HEK293 (cell line): ENCODE results near the gene TRIM26.

ENCODE experiments used
- RBAK ChIP-seq: fragments of 450-650 bp; formaldehyde crosslinking; IDR thresholded peaks from 2 replicates; pipeline ENCODE4 v1.5.1; 2016; ENCODE audit warnings: missing biosample characterization, missing genetic modification characterization
- SCRT2 ChIP-seq: fragments of 450-650 bp; formaldehyde crosslinking; IDR thresholded peaks from 2 replicates; pipeline ENCODE4 v1.5.1; 2016; ENCODE audit warnings: missing biosample characterization, missing genetic modification characterization
- SETDB1 ChIP-seq: IDR thresholded peaks from one replicate; pipeline ENCODE4 v1.6.1; 2017; ENCODE audit warnings: mild to moderate bottlenecking, low read length, moderate library complexity, mixed read lengths; ENCODE audit not compliant: insufficient read length
- ZBTB20 ChIP-seq: fragments of 450-650 bp; formaldehyde crosslinking; IDR thresholded peaks from 2 replicates; pipeline ENCODE4 v1.5.1; 2016; ENCODE audit warnings: missing biosample characterization, missing genetic modification characterization
- ZBTB48 ChIP-seq: fragments of 450-650 bp; formaldehyde crosslinking; IDR thresholded peaks from 2 replicates; pipeline ENCODE4 v1.5.1; 2016; ENCODE audit warnings: missing biosample characterization, missing genetic modification characterization
- ZFP3 ChIP-seq: fragments of 450-650 bp; formaldehyde crosslinking; IDR thresholded peaks from 2 replicates; pipeline ENCODE4 v1.5.1; 2016; ENCODE audit warnings: low read depth, missing biosample characterization, missing genetic modification characterization
- ZFP37 ChIP-seq: fragments of 450-650 bp; formaldehyde crosslinking; IDR thresholded peaks from 2 replicates; pipeline ENCODE4 v1.5.1; 2016; ENCODE audit warnings: missing biosample characterization, missing genetic modification characterization
- ZNF174 ChIP-seq: fragments of 450-650 bp; formaldehyde crosslinking; IDR thresholded peaks from 2 replicates; pipeline ENCODE4 v1.5.0; 2017; ENCODE audit warnings: missing biosample characterization, mild to moderate bottlenecking, missing genetic modification characterization
- ZNF175 ChIP-seq: fragments of 450-650 bp; formaldehyde crosslinking; IDR thresholded peaks from 2 replicates; pipeline ENCODE4 v1.5.1; 2016; ENCODE audit warnings: missing biosample characterization, missing genetic modification characterization
- ZNF248 ChIP-seq: fragments of 450-650 bp; formaldehyde crosslinking; IDR thresholded peaks from 2 replicates; pipeline ENCODE4 v1.5.1; 2017; ENCODE audit warnings: missing biosample characterization, missing genetic modification characterization
- ZNF394 ChIP-seq: fragments of 450-650 bp; formaldehyde crosslinking; IDR thresholded peaks from 2 replicates; pipeline ENCODE4 v1.5.1; 2016; ENCODE audit warnings: missing biosample characterization, missing genetic modification characterization, mild to moderate bottlenecking, moderate library complexity, borderline replicate concordance
- ZNF473 ChIP-seq: fragments of 450-650 bp; formaldehyde crosslinking; IDR thresholded peaks from 2 replicates; pipeline ENCODE4 v1.5.1; 2017; ENCODE audit warnings: missing biosample characterization, missing genetic modification characterization
- ZNF514 ChIP-seq: fragments of 450-650 bp; formaldehyde crosslinking; IDR thresholded peaks from 2 replicates; pipeline ENCODE4 v1.5.1; 2016; ENCODE audit warnings: missing biosample characterization, missing genetic modification characterization
- ZNF530 ChIP-seq: fragments of 450-650 bp; formaldehyde crosslinking; IDR thresholded peaks from 2 replicates; pipeline ENCODE4 v1.5.1; 2016; ENCODE audit warnings: low read depth, missing biosample characterization, missing genetic modification characterization
- ZNF548 ChIP-seq: fragments of 450-650 bp; formaldehyde crosslinking; IDR thresholded peaks from 2 replicates; pipeline ENCODE4 v1.5.1; 2016; ENCODE audit warnings: missing biosample characterization, missing genetic modification characterization
- ZNF558 ChIP-seq: fragments of 450-650 bp; formaldehyde crosslinking; IDR thresholded peaks from 2 replicates; pipeline ENCODE4 v1.5.1; 2016; ENCODE audit warnings: missing biosample characterization, missing genetic modification characterization
- ZNF654 ChIP-seq: fragments of 450-650 bp; formaldehyde crosslinking; IDR thresholded peaks from 2 replicates; pipeline ENCODE4 v1.5.1; 2016; ENCODE audit warnings: low read depth, missing biosample characterization, missing genetic modification characterization
- ZNF664 ChIP-seq: fragments of 450-650 bp; formaldehyde crosslinking; IDR thresholded peaks from 2 replicates; pipeline ENCODE4 v1.5.1; 2016; ENCODE audit warnings: missing biosample characterization, missing genetic modification characterization
- ZSCAN23 ChIP-seq: fragments of 450-650 bp; formaldehyde crosslinking; IDR thresholded peaks from 2 replicates; pipeline ENCODE4 v1.5.1; 2016; ENCODE audit warnings: missing biosample characterization, missing genetic modification characterization
- TF ChIP-seq, protein P1 (sequence below): fragments of 450-650 bp; formaldehyde crosslinking; IDR thresholded peaks from 2 replicates; pipeline ENCODE4 v1.5.1; 2016; ENCODE audit warnings: missing biosample characterization, missing genetic modification characterization
- TF ChIP-seq, protein P2 (sequence below): fragments of 450-650 bp; formaldehyde crosslinking; IDR thresholded peaks from 2 replicates; pipeline ENCODE4 v1.5.1; 2016; ENCODE audit warnings: missing biosample characterization, missing genetic modification characterization
- TF ChIP-seq, protein P3 (sequence below): fragments of 450-650 bp; IDR thresholded peaks from 2 replicates; pipeline ENCODE4 v1.5.1; 2018; ENCODE audit warnings: missing biosample characterization, mild to moderate bottlenecking, missing genetic modification characterization
- TF ChIP-seq, protein P4 (sequence below): fragments of 450-650 bp; formaldehyde crosslinking; conservative IDR thresholded peaks from 2 replicates; pipeline ENCODE4 v1.5.1; 2016; ENCODE audit warnings: low read depth, missing biosample characterization, missing genetic modification characterization
- TF ChIP-seq, protein P5 (sequence below): fragments of 450-650 bp; formaldehyde crosslinking; IDR thresholded peaks from 2 replicates; pipeline ENCODE4 v1.5.1; 2016; ENCODE audit warnings: missing biosample characterization, missing genetic modification characterization, borderline replicate concordance
- TF ChIP-seq, protein P6 (sequence below): fragments of 450-650 bp; formaldehyde crosslinking; IDR thresholded peaks from 2 replicates; pipeline ENCODE4; 2016; ENCODE audit warnings: missing biosample characterization, missing genetic modification characterization

TRIM26 gene

DNA sequence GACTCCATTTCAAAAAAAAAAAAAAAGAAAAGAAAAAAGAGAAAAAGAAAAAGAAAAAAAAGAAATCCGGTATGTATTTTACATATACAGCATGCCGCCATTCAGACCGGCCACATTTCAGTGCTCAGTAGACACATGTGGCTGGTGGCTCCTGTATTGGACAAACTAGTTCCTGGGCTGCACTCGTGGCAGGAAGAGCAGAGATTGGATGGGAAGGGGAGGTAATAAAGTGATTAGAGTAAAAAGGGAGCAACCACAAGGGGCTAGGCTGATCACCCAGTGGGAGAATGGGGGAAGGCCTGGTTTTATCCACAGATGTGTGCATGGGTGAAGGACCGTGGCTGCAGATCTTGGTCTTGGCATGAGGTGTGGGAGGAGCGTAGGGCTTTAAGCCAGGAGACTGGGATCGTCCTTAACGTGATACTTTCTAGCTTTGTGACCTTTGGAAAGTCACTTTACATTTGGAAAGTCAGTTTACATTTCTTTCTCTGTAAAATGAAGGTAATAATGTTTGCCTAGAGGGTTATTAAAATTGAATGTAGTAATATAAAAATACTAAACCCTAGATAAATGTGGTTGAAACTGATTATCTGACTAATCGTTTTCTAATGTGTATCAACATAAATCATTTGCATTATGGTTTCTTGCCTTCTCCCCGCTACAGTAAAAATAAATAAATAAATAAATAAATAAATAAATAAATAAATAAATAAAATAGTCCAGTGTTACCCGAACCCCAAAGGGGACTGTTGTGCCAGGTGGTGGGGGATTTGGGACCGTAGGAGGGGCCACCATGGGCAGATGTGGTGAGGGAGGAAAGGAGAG is 50.7 kb downstream of the TRIM26 start (continued):
- TF ChIP-seq ZNF394 (tag by site-specific recombination) (peak; percentile 100), ZNF548 (tag by site-specific recombination) (peak; percentile 10; the same call in 1 of the 2 replicates), RBAK (peak; percentile 89), ZNF174 (tag by site-specific recombination) (no peak), ZNF654 (peak; percentile 64), ZNF664 (tag by site-specific recombination) (peak; percentile 96), ZNF473 (no peak), ZNF248 (no peak), ZNF558 (tag by site-specific recombination) (peak; percentile 94), ZNF530 (peak; percentile 86), ZSCAN23 (tag by site-specific recombination) (0 out of 2 replicates have a peak, but pooled peaks have one; percentile 22), ZNF175 (no peak), ZBTB20 (tag by site-specific recombination) (no peak), SETDB1 (no peak), ZFP3 (tag by site-specific recombination) (peak; percentile 70; the same call in 1 of the 2 replicates), ZFP37 (tag by site-specific recombination) (peak; percentile 99), ZNF514 (peak; percentile 83; the same call in 1 of the 2 replicates), SCRT2 (peak; percentile 39; the same call in 1 of the 2 replicates), ZBTB48 (no peak)
- TF ChIP-seq, protein P1, sequence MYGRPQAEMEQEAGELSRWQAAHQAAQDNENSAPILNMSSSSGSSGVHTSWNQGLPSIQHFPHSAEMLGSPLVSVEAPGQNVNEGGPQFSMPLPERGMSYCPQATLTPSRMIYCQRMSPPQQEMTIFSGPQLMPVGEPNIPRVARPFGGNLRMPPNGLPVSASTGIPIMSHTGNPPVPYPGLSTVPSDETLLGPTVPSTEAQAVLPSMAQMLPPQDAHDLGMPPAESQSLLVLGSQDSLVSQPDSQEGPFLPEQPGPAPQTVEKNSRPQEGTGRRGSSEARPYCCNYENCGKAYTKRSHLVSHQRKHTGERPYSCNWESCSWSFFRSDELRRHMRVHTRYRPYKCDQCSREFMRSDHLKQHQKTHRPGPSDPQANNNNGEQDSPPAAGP (tag by site-specific recombination) = no peak
- TF ChIP-seq, protein P2, sequence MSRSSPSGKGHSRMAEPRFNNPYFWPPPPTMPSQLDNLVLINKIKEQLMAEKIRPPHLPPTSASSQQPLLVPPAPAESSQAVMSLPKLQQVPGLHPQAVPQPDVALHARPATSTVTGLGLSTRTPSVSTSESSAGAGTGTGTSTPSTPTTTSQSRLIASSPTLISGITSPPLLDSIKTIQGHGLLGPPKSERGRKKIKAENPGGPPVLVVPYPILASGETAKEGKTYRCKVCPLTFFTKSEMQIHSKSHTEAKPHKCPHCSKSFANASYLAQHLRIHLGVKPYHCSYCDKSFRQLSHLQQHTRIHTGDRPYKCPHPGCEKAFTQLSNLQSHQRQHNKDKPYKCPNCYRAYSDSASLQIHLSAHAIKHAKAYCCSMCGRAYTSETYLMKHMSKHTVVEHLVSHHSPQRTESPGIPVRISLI (tag by site-specific recombination) = 0 out of 2 replicates have a peak, but pooled peaks have one; percentile 45
- TF ChIP-seq, protein P3, sequence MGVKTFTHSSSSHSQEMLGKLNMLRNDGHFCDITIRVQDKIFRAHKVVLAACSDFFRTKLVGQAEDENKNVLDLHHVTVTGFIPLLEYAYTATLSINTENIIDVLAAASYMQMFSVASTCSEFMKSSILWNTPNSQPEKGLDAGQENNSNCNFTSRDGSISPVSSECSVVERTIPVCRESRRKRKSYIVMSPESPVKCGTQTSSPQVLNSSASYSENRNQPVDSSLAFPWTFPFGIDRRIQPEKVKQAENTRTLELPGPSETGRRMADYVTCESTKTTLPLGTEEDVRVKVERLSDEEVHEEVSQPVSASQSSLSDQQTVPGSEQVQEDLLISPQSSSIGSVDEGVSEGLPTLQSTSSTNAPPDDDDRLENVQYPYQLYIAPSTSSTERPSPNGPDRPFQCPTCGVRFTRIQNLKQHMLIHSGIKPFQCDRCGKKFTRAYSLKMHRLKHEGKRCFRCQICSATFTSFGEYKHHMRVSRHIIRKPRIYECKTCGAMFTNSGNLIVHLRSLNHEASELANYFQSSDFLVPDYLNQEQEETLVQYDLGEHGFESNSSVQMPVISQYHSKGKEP (tag by site-specific recombination) = no peak
- TF ChIP-seq, protein P4, sequence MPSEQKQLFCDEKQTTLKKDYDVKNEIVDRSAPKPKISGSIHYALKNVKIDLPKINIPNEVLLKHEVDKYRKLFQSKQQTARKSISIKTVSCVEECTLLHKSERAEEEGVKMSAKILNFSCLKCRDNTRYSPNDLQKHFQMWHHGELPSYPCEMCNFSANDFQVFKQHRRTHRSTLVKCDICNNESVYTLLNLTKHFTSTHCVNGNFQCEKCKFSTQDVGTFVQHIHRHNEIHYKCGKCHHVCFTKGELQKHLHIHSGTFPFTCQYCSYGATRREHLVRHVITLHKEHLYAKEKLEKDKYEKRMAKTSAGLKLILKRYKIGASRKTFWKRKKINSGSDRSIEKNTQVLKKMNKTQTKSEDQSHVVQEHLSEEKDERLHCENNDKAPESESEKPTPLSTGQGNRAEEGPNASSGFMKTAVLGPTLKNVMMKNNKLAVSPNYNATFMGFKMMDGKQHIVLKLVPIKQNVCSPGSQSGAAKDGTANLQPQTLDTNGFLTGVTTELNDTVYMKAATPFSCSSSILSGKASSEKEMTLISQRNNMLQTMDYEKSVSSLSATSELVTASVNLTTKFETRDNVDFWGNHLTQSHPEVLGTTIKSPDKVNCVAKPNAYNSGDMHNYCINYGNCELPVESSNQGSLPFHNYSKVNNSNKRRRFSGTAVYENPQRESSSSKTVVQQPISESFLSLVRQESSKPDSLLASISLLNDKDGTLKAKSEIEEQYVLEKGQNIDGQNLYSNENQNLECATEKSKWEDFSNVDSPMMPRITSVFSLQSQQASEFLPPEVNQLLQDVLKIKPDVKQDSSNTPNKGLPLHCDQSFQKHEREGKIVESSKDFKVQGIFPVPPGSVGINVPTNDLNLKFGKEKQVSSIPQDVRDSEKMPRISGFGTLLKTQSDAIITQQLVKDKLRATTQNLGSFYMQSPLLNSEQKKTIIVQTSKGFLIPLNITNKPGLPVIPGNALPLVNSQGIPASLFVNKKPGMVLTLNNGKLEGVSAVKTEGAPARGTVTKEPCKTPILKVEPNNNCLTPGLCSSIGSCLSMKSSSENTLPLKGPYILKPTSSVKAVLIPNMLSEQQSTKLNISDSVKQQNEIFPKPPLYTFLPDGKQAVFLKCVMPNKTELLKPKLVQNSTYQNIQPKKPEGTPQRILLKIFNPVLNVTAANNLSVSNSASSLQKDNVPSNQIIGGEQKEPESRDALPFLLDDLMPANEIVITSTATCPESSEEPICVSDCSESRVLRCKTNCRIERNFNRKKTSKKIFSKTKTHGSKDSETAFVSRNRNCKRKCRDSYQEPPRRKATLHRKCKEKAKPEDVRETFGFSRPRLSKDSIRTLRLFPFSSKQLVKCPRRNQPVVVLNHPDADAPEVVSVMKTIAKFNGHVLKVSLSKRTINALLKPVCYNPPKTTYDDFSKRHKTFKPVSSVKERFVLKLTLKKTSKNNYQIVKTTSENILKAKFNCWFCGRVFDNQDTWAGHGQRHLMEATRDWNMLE (tag by site-specific recombination) = peak; percentile 99
- TF ChIP-seq, protein P5, sequence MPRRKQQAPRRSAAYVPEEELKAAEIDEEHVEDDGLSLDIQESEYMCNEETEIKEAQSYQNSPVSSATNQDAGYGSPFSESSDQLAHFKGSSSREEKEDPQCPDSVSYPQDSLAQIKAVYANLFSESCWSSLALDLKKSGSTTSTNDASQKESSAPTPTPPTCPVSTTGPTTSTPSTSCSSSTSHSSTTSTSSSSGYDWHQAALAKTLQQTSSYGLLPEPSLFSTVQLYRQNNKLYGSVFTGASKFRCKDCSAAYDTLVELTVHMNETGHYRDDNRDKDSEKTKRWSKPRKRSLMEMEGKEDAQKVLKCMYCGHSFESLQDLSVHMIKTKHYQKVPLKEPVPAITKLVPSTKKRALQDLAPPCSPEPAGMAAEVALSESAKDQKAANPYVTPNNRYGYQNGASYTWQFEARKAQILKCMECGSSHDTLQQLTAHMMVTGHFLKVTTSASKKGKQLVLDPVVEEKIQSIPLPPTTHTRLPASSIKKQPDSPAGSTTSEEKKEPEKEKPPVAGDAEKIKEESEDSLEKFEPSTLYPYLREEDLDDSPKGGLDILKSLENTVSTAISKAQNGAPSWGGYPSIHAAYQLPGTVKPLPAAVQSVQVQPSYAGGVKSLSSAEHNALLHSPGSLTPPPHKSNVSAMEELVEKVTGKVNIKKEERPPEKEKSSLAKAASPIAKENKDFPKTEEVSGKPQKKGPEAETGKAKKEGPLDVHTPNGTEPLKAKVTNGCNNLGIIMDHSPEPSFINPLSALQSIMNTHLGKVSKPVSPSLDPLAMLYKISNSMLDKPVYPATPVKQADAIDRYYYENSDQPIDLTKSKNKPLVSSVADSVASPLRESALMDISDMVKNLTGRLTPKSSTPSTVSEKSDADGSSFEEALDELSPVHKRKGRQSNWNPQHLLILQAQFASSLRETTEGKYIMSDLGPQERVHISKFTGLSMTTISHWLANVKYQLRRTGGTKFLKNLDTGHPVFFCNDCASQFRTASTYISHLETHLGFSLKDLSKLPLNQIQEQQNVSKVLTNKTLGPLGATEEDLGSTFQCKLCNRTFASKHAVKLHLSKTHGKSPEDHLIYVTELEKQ (tag by site-specific recombination) = peak; percentile 24; the same call in 1 of the 2 replicates
- TF ChIP-seq, protein P6, sequence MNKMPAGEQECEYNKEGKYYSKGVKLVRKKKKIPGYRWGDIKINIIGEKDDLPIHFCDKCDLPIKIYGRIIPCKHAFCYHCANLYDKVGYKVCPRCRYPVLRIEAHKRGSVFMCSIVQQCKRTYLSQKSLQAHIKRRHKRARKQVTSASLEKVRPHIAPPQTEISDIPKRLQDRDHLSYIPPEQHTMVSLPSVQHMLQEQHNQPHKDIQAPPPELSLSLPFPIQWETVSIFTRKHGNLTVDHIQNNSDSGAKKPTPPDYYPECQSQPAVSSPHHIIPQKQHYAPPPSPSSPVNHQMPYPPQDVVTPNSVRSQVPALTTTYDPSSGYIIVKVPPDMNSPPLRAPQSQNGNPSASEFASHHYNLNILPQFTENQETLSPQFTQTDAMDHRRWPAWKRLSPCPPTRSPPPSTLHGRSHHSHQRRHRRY (tag by site-specific recombination) = peak; percentile 70; the same call in 1 of the 2 replicates
